ENCODE measurements around the gene XPO1. TPM values are rescaled to one million over a fixed set of nuclear protein-coding genes. Genes with fewer than 3 reads are reported as not detected.

The XPO1 gene
- total and polyA plus RNA-seq, 2 donors (not counting 1 experiment from before 2014, with no cell fraction given) = 91.8 to 348 TPM

DNA sequence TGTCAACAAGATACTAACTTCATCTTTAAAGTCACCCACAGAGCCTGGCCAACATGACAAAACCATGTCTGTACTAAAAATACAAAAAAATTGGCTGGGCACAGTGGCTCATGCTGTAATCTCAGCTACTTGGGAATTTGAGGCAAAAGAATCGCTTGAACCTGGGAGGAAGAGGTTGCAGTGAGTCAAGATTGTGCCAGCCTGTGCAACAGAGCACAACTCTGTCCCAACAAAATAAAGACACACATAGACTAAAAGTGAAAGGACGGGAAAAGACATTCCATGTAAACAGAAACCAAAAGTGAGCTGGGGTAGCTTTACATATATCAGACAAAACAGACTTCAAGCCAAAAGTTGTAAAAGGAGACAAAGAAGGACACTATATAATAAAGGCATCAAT is 102.1 kb downstream of the XPO1 start:
- Histone ChIP-seq H3K4me3 (replicated peaks in 1 of 4; ENCODE audit: control extremely low read depth in 1 of 4, insufficient read depth in 1 of 4, low read depth in 3 of 4, low read length in 4 of 4) (no peak overlapping the region), H4K20me1 (ENCODE audit: control insufficient read depth, extremely low read depth, insufficient read depth, low read length) (peaks cover 2% of the 10 kb centered on the region), H3K9me3 (ENCODE audit: control insufficient read depth, insufficient read depth, low read depth, low read length) (no peaks in the 10 kb centered on the region)

DNA sequence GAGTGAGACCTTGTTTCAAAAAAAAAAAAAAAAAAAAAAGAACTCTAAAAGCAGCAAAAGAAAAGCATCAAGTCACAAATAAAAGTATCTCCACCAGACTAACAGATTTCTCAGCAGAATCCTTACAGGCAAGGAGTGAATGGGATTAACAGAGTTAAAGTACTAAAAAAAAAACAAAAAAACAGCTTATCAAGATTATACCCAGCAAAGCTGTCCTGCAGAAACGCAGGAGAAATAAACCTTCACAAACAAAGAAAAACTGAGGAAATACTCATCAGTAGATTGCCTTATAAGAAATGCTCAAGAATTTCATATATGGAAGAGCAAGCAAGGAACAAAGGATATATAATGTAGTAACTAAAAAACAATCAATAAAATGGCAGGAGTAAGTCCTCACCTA is 102.9 kb downstream of the XPO1 start:
- DNase-seq (ENCODE audit: low read depth in 2 of 2) = no peak
- Histone ChIP-seq H3K9me3 (ENCODE audit: control insufficient read depth, insufficient read depth, low read depth, low read length) (no peaks in the 10 kb centered on the region), H3K4me2 (ENCODE audit: extremely low read depth, insufficient read depth, low read length) (no peak overlapping the region), H3K27me3 (ENCODE audit: control insufficient read depth, insufficient read depth, low read length) (no peaks in the 10 kb centered on the region), H2AFZ (ENCODE audit: low read length) (no peak overlapping the region), H3K4me1 (ENCODE audit: control insufficient read depth, extremely low read depth, insufficient read depth, low read length) (no peaks in the 10 kb centered on the region), H3K27ac (ENCODE audit: insufficient read depth, low read length) (no peak overlapping the region), H3K4me3 (replicated peaks in 1 of 4; ENCODE audit: control extremely low read depth in 1 of 4, insufficient read depth in 1 of 4, low read depth in 3 of 4, low read length in 4 of 4) (no peak overlapping the region), H4K20me1 (ENCODE audit: control insufficient read depth, extremely low read depth, insufficient read depth, low read length) (peaks cover 2% of the 10 kb centered on the region), H3K9ac (ENCODE audit: insufficient read depth, low read length) (no peak overlapping the region), H3K79me2 (ENCODE audit: control insufficient read depth, insufficient read depth, low read length) (peaks cover 92% of the 10 kb centered on the region), H3K36me3 (ENCODE audit: control insufficient read depth, insufficient read depth, low read length) (no peaks in the 10 kb centered on the region)
- TF ChIP-seq, protein P1, sequence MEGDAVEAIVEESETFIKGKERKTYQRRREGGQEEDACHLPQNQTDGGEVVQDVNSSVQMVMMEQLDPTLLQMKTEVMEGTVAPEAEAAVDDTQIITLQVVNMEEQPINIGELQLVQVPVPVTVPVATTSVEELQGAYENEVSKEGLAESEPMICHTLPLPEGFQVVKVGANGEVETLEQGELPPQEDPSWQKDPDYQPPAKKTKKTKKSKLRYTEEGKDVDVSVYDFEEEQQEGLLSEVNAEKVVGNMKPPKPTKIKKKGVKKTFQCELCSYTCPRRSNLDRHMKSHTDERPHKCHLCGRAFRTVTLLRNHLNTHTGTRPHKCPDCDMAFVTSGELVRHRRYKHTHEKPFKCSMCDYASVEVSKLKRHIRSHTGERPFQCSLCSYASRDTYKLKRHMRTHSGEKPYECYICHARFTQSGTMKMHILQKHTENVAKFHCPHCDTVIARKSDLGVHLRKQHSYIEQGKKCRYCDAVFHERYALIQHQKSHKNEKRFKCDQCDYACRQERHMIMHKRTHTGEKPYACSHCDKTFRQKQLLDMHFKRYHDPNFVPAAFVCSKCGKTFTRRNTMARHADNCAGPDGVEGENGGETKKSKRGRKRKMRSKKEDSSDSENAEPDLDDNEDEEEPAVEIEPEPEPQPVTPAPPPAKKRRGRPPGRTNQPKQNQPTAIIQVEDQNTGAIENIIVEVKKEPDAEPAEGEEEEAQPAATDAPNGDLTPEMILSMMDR (conservative IDR thresholded peaks at IDR 0.05 in 1 of 2, IDR thresholded peaks at IDR 0.05 in 1 of 2; ENCODE audit: low read depth in 1 of 2, low read length in 2 of 2) = no peak
- TF ChIP-seq EZH2 (IDR thresholded peaks at IDR 0.05; ENCODE audit: low read length, missing control alignments) = no peak

More for the DNA sequence above, 102.1 kb downstream of the XPO1 start:
- H3K36me3 ChIP-seq (ENCODE audit: control insufficient read depth, insufficient read depth, low read length) = no peaks in the 10 kb centered on the region
- H3K4me2 ChIP-seq (ENCODE audit: extremely low read depth, insufficient read depth, low read length) = no peak overlapping the region
- no peak for DNase-seq (ENCODE audit: low read depth in 2 of 2)
- no peaks in the 10 kb centered on the region for H3K27me3 ChIP-seq (ENCODE audit: control insufficient read depth, insufficient read depth, low read length)
- H3K79me2 ChIP-seq (ENCODE audit: control insufficient read depth, insufficient read depth, low read length) = peaks cover 86% of the 10 kb centered on the region
- no peak overlapping the region for H3K27ac ChIP-seq (ENCODE audit: insufficient read depth, low read length)
- no peak overlapping the region for H3K9ac ChIP-seq (ENCODE audit: insufficient read depth, low read length)
- H2AFZ ChIP-seq (ENCODE audit: low read length) = no peak overlapping the region
- H3K4me1 ChIP-seq (ENCODE audit: control insufficient read depth, extremely low read depth, insufficient read depth, low read length) = no peaks in the 10 kb centered on the region
- no peak for TF ChIP-seq EZH2 (IDR thresholded peaks at IDR 0.05; ENCODE audit: low read length, missing control alignments)

DNA sequence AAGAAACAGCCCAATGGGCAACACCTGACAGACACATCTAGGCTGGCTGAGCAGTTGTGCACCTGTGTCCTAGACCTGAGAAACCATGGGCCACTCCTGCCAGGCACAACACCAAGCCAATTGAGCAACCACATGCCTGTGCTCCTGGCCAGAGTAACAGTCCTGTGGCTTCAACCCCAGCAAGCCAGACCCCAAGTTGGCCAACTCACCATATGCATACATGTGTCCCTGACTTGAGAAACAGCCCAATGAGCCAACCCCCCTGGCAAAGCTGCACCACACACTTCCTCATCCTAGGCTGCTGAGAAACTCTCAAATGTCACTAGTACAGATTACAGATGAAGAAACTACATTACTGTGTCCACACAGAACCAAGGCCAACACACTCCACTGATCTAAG is 103.8 kb downstream of the XPO1 start:
- no peak for DNase-seq (ENCODE audit: low read depth in 2 of 2)
- H3K27ac ChIP-seq (ENCODE audit: insufficient read depth, low read length) = no peak overlapping the region
- H3K4me1 ChIP-seq (ENCODE audit: control insufficient read depth, extremely low read depth, insufficient read depth, low read length) = no peaks in the 10 kb centered on the region
- no peak overlapping the region for H3K4me3 ChIP-seq (replicated peaks in 1 of 4; ENCODE audit: control extremely low read depth in 1 of 4, insufficient read depth in 1 of 4, low read depth in 3 of 4, low read length in 4 of 4)
- no peak overlapping the region for H2AFZ ChIP-seq (ENCODE audit: low read length)
- no peak overlapping the region for H3K9ac ChIP-seq (ENCODE audit: insufficient read depth, low read length)
- no peak for TF ChIP-seq EZH2 (IDR thresholded peaks at IDR 0.05; ENCODE audit: low read length, missing control alignments)
- TF ChIP-seq, protein P1 (conservative IDR thresholded peaks at IDR 0.05 in 1 of 2, IDR thresholded peaks at IDR 0.05 in 1 of 2; ENCODE audit: low read depth in 1 of 2, low read length in 2 of 2) = no peak
- peaks cover 2% of the 10 kb centered on the region for H4K20me1 ChIP-seq (ENCODE audit: control insufficient read depth, extremely low read depth, insufficient read depth, low read length)
- no peaks in the 10 kb centered on the region for H3K9me3 ChIP-seq (ENCODE audit: control insufficient read depth, insufficient read depth, low read depth, low read length)
- peaks cover 91% of the 10 kb centered on the region for H3K79me2 ChIP-seq (ENCODE audit: control insufficient read depth, insufficient read depth, low read length)
- H3K27me3 ChIP-seq (ENCODE audit: control insufficient read depth, insufficient read depth, low read length) = no peaks in the 10 kb centered on the region
- H3K4me2 ChIP-seq (ENCODE audit: extremely low read depth, insufficient read depth, low read length) = no peak overlapping the region
- no peaks in the 10 kb centered on the region for H3K36me3 ChIP-seq (ENCODE audit: control insufficient read depth, insufficient read depth, low read length)

Data from fibroblast of lung (primary cell).